PFSK-1 (cell line): ENCODE results near the gene EED.

Source experiments
- FOXP2 ChIP-seq: optimal IDR thresholded peaks from 2 replicates; pipeline ENCODE3; 2011; ENCODE audit warnings: borderline replicate concordance, control low read depth, inconsistent platforms; ENCODE audit not compliant: insufficient read depth; ENCODE audit errors: extremely low read length, extremely low read depth
- POLR2AphosphoS5 ChIP-seq: IDR thresholded peaks from 2 replicates; pipeline ENCODE4 v1.6.1; 2012; ENCODE audit warnings: low read depth, mild to moderate bottlenecking, control low read depth, low read length, moderate library complexity
- REST ChIP-seq, 2 experiments: IDR thresholded peaks; 2 replicates each; pipeline versions ENCODE4 v1.6.1 to v1.8.0; 2011 to 2012; ENCODE audit warnings: low read depth in 2 of 2, low read length in 2 of 2, control low read depth in 1 of 2, inconsistent platforms in 1 of 2, mild to moderate bottlenecking in 1 of 2, moderate library complexity in 1 of 2; ENCODE audit not compliant: insufficient read depth in 1 of 2

GRCh38 chr11:86218125-86219084 lies 26.1 kb upstream of the EED start:
- TF ChIP-seq POLR2AphosphoS5 (no peak), REST (IDR thresholded peaks at IDR 0.05; ENCODE audit: insufficient read depth in 1 of 2, low read depth in 2 of 2, low read length in 2 of 2) (no peak), FOXP2 (no peak)
